Measurements from ENCODE around the gene RABAC1.

RABAC1 gene

DNA sequence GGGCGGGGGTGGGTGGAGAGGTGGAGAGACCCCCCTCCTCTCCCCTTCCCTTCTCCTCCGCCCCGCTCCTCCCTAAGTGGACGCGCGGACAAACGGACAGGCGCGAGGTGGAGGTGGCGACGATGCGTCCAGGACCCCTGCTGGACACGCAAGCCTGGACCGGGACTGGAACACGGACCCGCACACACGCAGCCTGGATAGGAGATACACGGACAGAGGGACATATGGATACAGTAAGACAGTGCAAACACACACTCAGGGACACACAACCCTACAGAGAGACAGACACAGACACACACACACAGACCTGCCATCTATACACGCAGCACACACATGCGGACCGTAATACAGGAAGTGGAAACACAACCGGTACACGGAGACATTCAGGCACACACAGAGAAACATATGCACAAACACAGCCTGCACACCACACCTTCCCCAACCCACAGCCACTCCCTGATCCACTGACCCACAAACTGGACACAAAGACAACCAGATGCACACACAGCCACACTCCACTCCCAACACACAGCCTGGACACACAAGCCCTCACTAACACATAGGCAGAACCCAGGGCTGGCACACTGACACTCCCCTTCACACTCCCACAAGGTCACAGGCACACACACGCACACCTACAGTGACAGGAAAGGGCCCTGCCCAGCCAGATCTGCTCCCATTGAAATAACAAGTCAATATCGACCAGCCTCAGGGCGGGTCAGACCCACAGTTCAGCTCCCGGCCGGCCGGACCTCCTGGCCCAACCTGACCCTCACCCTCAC, 30.2 kb downstream of the RABAC1 start:
- no peak for DNase-seq (ENCODE audit: low read depth in 2 of 2)

DNA sequence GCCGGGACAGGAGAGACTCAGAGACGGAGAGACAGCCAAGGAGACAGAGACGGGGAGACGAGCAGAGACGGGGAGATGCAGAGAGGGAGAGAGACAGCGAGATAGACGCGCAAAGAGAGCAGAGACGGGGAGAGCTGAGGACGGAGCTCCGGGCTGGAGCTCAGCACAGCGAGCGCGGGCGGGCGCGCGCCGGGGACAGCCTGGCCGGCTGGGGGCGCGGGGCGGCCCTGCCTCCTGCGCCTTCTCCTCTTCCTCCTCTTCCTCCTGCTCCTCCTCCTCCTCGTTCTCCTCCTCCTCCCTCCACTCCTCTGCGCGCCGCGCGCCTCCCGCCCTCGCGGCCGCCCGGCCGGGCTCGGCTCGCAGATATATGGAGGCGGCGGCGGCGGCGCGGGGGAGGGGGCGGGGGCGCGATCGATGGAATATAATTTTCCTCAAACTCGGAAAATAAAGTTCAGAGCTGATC, 30.9 kb downstream of the RABAC1 start, which contains the start of gene ERFL:
TSS of gene ERFL (minus strand) at position 229 of the 463 bp plus-strand sequence. CDS start 15,530 bp downstream, outside the sequence.
- DNase-seq (ENCODE audit: low read depth in 2 of 2): no peak

DNA sequence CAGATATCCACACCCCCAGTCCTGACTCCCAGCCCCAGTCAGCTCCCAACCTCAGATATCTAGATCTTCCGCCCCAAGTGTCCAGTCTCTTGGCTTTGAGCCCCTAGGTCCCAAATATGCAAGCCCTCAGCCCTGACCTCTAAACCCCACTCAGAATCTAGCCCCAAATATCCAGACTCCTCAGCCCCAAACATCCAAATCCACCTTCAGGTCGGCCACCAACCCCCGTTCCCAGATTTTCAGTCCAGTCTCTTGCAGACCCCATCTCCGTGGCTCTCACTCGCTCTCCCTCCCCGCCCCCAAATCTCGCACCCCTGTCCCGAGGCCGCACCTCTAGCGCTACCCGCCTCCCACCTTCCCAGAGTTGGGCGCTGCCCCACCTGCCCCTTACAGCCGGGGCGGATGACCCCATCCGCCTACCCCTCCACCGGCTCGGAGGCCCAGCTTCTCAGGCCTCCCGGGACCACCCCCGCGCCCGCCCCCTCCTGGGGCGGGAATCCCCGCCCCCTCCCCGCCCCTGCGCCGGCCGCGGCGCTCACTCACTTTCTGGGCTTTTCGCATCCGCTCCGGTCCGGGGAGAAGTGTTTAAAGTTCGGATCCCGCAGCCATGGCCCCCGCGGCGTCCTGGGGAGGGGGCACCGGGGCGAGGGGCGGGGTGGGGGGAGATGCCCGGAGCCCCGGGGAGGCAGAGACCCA, 31.5 kb downstream of the RABAC1 start:
- DNase-seq (ENCODE audit: low read depth in 2 of 2): no peak

DNA sequence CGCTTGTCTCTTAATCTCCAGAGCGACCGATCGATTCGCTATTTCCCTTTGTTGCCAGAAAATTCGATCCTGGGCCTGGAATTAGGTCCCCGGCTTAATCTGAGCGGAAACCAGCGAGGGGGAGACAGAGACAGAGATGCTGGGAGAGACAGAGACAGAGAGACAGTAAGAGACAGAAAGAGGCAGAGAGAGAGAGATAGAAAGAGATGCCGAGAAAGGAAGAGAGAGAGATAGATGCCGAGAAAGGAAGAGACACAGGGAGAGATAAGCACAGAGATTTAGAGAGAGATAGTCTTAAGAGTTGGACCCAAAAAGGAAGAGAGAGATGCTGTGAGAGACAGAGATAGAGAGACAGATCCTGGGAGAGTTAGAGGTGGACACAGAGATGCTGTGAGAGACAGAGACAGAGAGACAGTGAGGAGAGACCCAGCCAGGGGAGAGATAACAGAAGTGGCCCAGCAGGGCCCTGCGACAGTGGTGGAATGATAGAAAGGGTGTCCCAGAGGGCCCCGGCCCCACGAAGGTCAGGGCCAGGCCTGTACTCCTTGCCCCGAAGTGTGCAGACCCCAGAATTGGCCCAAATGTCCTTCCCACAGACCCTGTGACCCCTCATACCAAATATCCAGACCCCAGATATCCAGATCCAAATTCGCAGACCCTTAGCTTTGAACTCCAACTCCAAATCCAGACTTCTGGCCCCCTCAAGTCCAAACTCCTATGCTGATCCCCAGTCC, 32.2 kb downstream of the RABAC1 start:
- DNase-seq (ENCODE audit: low read depth in 2 of 2): no peak

DNA sequence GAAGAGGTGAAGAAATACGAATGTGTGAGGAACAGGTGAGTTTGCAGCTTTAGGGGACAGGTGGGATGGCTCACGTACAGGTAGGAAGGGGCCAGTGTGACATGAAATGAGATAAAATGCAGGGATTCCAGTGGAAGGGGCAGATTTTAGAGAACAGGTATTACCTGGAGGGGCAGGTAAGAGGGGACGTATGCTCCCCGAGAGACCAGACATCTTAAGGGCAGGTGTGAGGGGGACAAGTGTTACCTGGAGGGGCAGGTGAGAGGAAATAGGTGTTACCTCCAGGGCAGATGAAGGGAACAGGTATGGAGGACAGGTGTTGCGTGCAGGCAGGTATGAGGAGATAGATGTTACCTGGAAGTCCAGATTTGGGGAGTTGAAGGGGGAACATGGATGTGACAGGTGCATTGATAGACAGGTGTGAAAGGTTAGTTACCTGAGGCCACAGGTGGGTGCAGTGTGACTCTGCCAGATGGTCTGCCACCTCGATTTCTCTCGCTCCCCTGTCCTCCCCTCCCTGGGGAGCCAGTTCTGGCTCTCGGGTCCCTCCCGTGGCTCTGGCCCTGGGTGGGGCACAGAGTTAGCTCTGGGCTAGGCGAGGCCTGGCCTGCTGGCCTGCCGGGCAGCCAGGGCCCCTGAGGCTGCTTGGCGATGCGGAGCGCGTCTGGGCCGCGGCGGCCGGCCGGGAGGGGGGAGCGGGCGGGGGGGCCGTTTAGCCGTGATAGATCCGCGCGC, 32.9 kb downstream of the RABAC1 start:
- DNase-seq (ENCODE audit: low read depth in 2 of 2): no peak

DNA sequence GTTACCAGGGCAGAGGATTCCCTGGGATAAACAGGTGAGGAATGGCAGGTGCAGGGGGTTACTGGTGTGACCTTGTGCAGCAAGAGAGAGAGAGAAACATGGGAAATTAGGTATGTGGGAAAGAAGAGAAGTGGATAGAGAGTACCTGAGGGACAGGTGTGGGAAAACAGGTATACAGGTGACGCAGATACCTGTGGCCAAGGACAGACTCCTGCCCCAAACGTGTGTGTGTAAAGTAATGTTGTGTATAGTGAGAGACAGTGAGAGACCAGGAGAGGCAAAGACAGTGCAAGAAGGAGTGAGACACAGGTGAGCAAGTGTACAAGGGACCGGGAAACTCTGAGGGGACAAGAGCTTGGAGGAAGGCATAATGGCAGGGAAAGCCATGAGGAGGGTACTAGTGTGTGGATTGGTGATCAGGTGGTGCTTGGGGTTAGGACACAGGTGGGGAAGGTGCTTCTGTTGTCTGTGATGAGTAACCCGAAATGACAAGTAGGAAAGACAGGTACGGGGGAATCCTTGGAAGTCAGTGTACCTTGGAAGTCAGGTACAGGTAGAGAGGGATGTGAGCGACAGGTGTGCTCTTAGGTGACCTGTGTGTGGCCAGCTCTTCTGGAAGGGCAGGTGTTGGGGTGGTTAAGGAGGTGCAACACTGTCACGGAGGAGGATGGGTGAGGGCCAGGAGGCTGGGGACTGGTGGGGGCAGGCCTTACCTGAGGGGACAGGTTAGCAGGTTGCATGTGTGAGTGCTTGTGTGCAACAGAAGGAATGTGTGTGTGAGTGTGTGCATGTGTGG, 33.7 kb downstream of the RABAC1 start:
- no peak for DNase-seq (ENCODE audit: low read depth in 2 of 2)

DNA sequence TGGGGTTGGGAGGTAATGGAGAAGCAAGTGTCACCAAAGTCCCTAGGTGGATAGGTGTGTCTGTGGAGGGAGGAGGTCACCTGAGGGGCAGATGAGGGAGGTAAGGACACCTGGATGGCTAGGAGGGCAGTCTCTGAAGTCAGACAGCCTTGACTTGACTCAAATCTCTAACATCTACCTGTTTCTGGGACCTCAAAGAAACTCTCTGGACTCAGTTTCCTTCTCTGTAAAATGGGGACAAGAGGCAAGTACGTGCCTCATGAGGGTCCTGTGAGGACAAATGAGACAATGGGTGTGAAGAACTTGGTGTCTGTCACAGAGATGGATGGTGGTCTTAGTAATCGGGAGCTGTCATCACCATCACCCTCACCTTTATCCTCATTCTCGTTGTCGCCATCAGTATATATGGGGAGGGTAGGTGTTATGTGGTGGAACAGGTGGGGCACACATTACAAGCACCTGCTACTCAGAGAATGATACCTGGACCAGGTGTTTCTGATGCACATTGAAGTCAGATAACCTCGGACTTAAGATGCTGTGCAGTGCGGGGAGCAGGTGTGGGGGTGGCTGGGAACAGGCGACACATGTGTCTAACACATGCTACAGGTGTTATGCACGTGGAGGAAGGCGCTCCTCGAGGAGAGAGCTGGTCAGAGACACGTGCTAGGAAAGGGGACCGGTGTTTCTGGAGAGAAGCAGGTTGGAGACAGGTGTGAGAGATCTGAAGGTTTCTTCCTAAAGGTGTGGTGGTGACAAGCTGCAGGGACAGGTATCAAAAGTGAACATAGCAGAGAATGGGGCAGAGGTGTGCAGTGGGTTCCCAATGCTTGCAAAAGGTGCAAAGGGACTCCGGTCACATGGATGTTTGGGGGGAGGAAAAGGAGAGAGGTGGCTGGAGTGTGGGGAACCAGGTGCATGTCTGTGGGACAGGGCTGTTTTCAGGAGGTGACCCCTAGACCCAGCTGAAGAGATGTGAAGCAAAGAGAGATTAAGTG, 34.7 kb downstream of the RABAC1 start:
- no peak for DNase-seq (ENCODE audit: low read depth in 2 of 2)

DNA sequence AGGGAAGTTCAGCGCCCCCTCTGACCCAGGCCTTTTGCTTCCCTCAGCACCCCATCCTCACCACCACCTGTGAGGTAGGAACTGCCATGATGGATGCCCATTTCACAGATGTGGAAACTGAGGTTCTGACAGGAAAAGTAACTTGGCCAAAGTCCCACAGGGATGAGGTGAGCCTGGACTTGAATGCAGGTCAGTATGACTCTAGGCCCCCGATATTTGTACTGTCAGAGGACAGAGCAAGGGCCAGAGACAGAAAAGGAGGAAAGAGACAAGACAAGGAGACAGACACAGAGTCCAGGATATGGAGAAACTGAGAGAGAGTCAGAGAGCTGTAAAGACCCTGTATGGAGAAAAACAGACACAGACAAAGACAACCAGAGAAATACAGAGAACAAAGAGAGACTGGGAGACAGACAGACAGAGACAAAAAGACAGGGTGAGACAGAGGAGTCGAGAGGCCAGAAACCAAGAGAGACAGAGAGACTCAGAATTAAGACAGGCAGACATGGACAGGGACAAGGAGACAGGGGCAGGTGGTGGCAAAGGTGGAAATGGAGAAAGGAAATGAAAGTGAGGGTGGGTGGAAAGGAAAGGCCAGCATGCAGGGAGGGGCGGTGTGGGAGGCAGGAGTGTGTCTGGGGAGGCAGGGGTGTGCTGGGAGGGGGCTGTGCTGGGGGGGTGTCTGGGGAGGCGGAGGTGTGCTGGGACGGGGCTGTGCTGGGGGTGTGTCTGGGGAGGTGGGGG, 35.9 kb downstream of the RABAC1 start:
- DNase-seq (ENCODE audit: low read depth in 2 of 2): no peak

DNA sequence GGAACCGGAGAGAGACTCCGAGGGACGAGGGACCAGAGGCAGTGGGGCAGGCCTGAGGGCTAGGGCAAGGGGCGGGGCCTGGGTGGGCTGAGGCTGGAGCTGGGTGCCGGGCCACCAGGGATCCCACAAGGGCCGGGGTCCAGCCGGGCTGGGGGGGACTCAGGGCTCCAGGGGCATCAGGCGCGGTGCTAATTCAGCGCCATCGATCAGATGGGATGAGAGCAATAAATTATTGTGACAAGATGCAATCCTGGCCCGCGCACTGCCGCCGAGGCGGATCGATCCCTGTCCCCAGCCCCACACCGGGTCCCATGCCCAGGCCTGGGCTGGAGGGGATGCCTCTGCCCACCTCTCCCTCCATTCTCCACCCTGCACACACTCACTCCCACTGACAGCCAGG, 36.5 kb downstream of the RABAC1 start:
- no peak for DNase-seq (ENCODE audit: low read depth in 2 of 2)

DNA sequence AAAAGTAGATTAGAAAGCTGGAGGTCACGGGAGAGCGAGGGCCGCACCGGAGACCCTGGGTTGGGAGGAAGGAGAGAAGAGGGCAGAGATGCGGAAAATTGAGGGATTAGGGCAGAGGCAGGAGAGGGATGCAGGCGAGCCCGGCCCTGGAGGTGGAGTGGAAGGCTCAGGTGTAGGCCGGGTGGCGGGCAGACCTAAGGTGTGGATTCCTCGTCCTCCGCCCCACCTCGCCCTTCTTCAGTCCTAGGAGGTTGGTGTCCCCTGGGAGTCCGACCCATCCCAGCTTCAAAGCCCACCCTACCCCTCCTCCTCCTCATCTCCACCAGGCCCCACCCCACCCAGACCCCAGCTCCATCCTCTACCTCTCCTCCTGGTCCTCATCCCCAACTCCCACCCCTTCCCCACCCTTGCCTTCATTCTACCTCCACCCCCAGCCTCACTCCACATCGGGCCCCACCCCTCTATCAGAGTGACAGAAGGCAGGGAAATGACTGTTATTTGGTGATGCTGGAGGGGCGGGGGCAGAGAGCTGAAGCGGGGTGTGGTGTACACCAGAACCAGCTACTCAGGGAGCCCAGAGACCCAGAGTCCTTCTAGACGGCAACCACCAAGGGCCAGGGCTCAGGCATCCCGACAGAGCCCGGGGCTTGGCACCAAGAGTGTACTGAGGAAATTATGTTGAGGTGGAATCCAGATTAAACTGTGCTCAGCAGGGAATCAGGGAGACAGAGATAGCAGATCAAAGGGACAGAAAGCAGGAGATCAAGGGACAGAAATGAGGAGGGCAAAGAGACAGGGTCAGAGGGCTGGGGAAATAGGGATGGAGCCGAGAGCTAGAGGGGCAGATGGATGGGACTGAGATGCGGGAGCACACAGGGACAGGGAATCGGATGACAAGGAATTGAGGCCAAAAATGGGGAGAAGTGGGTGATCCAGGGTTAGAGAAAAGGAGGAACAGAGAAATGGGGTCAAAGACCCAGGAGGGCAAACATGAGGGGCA, 37.2 kb downstream of the RABAC1 start:
- no peak for DNase-seq (ENCODE audit: low read depth in 2 of 2)

DNA sequence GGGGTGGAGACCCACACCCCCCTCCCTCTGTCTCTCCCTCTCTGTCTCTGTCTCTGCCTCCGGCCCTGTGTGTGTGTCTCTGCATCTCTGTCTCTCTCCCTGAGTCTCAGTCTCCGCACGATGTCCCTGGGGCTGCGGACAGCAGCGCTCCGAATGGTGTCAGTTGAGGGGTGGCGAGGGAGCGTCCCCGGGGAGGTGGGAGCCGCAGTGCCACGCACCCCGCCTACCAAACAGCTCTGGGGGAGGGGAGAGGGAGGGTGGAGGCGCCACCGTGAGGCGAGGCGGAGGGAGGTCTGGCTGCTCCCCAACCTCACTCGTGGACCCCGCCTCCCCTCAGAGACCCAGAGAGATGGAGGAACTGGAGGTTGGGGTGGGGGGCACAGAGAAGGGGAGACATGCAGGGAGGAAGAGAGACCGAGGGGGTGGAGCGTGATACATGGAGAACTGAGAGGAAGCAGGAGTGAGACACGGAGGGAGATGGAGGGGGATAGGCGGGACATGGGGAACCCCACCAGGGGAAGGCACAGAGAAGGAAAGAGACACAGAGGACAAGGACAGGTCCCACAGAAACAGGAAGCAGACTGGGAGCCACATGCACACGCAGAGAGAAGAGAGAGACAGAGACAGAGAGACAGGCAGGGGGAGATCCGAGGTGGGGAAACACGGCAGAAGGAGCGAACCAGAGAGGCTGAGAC, 38.1 kb downstream of the RABAC1 start:
- DNase-seq (ENCODE audit: low read depth in 2 of 2): no peak

DNA sequence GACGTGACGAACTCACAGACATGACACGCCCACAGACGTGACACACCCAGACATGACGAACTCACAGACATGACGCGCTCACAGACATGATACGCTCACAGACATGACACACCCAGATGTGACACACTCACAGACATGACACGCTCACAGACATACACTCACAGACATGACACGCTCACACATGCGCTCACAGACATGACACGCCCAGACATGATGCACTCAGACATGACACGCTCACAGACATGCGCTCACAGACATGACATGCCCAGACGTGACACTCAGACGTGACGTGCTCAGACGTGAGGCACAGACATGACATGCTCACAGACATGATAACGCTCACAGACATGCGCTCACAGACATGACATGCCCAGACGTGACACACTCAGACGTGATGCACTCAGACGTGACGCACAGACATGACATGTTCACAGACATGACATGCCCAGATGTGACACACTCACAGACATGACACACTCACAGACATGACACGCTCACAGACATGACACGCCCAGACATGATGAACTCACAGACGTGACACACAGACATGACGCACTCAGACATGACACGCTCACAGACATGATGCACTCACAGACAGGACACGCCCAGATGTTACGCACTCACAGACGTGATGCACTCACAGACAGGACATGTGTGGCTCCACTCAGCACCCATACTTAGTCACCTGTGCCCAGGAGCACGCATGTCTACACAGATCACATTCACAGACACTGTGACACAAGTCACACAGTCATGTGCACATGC, 39.0 kb downstream of the RABAC1 start:
- DNase-seq (ENCODE audit: low read depth in 2 of 2): no peak

DNA sequence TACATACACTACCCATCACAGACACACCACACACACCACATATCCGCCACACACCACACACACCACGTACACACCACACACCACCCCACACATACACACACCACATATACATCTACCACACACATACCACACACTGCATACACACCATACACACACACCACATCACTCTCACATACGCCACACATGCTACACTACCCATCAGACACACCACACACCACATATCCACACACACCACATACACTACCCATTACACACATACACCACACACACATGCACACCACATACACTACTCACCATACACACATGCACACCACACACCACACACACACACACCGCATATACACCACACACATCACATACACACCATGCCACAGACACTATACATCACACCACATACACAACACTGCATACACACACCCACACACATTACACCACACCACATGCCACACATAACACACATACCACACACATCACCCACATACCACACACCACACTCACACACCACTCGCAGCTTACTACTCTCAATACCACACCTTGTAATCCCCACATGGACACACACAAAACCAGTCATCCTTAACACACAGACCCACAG, 40.4 kb downstream of the RABAC1 start:
- no peak for DNase-seq (ENCODE audit: low read depth in 2 of 2)

DNA sequence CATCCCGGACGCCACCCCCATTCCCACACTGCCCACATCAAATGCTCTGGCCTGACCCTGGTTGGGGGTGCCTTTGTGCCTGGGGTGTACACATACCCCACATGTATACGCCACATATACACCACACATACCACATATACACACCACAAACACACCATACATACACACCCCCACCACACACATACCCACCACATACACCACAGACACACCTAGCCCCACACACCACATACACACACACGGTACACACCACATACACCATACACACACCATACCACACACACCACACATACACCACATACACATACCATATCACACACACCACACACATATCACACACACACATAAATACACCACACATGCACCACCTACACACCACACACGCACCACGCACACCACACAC, 41.0 kb downstream of the RABAC1 start:
- DNase-seq (ENCODE audit: low read depth in 2 of 2): no peak

DNA sequence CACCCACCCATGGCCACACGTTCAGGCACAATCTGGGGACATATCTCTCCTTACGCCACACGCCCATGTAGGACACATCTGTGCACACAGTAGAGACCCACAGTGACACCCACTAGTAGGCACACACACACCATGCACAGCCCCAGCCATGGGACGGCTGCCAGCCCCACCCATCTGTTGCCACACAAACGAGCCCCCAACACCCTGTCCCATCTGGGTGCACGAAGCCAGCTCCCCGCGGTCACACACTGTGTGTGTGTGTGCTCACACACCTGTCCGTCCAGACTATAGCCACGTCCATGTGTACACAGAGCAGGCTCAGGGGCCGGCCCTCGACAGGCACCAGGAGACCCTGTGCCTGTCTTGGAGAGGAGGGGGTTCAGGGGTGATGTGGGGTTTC, 41.4 kb downstream of the RABAC1 start:
- no peak for DNase-seq (ENCODE audit: low read depth in 2 of 2)

Data from stimulated activated CD4-positive, alpha-beta T cell treated with anti-CD3 and anti-CD28 coated beads, Interleukin-15, amount 100 ng/mL, for 48 hours (primary cell).